GM18870 (cell line): Measurements from ENCODE around the gene CAPN5.

Source experiments
- ATAC-seq: cut with Tn5 transposase; IDR thresholded peaks from one replicate; pipeline ENCODE4 v1.9.1; 2021; ENCODE audit warnings: moderate library complexity; ENCODE audit not compliant: unreplicated experiment

Gene CAPN5

GRCh38 chr11:77129069-77129841 is 62.5 kb downstream of the CAPN5 start:
- no peak for ATAC-seq

GRCh38 chr11:77129842-77130756 is 63.3 kb downstream of the CAPN5 start:
- ATAC-seq = no peak

GRCh38 chr11:77130763-77131513 is 64.2 kb downstream of the CAPN5 start:
- ATAC-seq = no peak

GRCh38 chr11:77131560-77131959 is 64.8 kb downstream of the CAPN5 start:
- ATAC-seq = no peak

- no peak for ATAC-seq
Observed at GRCh38 chr11:77135069-77135468, 68.3 kb downstream of the CAPN5 start.

- ATAC-seq = no peak
Observed at GRCh38 chr11:77136074-77136473, 69.3 kb downstream of the CAPN5 start.

GRCh38 chr11:77136784-77137420 is 70.1 kb downstream of the CAPN5 start:
- no peak for ATAC-seq

GRCh38 chr11:77137421-77137820 is 70.7 kb downstream of the CAPN5 start:
- no peak for ATAC-seq

- ATAC-seq = no peak
Observed at GRCh38 chr11:77138106-77138649, 71.4 kb downstream of the CAPN5 start.

GRCh38 chr11:77139201-77139600 is 72.4 kb downstream of the CAPN5 start:
- ATAC-seq = no peak

- ATAC-seq = no peak
Observed at GRCh38 chr11:77140231-77140851, 73.6 kb downstream of the CAPN5 start.

GRCh38 chr11:77141034-77141433 is 74.3 kb downstream of the CAPN5 start:
- no peak for ATAC-seq

GRCh38 chr11:77141475-77141874 is 74.7 kb downstream of the CAPN5 start:
- ATAC-seq = no peak

GRCh38 chr11:77142091-77142975 is 75.6 kb downstream of the CAPN5 start:
- no peak for ATAC-seq

- no peak for ATAC-seq
Observed at GRCh38 chr11:77143405-77144020, 76.7 kb downstream of the CAPN5 start.

GRCh38 chr11:77144196-77144856 is 77.6 kb downstream of the CAPN5 start:
- no peak for ATAC-seq

- ATAC-seq = no peak
Observed at GRCh38 chr11:77144857-77145428, 78.2 kb downstream of the CAPN5 start.
